ENCODE measurements around the gene RNF144A.

GRCh38 chr2:7045601-7046590, 128.7 kb downstream of the RNF144A start:
- TF ChIP-seq EZH2 (IDR thresholded peaks at IDR 0.05; ENCODE audit: borderline replicate concordance): no peak
- no peak for TF ChIP-seq CTCF (IDR thresholded peaks at IDR 0.05; ENCODE audit: poor library complexity)
